GM23248 (cell line): ENCODE results near the gene ARL17A.
"Not testable (repeated sequence)": the region's sequence is repeated elsewhere in the genome, so short reads cannot be mapped to it uniquely, and the experiment has no call there.

ENCODE experiments used
- EZH2 ChIP-seq: fragments of 200-600 bp; sonication (generic); IDR thresholded peaks from 2 replicates; pipeline ENCODE4 v1.6.1; 2018; ENCODE audit warnings: antibody characterized with exemption, mild to moderate bottlenecking; ENCODE audit not compliant: insufficient read depth, poor library complexity, severe bottlenecking
- EZH2phosphoT487 ChIP-seq: fragments of 200-600 bp; sonication (generic); IDR thresholded peaks from 2 replicates; pipeline ENCODE4 v1.6.1; 2018; ENCODE audit warnings: antibody characterized with exemption, moderate library complexity, mild to moderate bottlenecking, low read depth; ENCODE audit not compliant: insufficient read depth

GRCh38 chr17:46613876-46614275, 34.4 kb upstream of the ARL17A start:
- not testable (repeated sequence) for TF ChIP-seq EZH2, EZH2phosphoT487
